ENCODE results near the gene EN1. TPM values are rescaled to one million over a fixed set of nuclear protein-coding genes. Genes with fewer than 3 reads are reported as not detected.

The EN1 gene
- total and polyA plus RNA-seq, 7 donors: 0.70 to 9.5 (median 1.1) TPM

GRCh38 chr2:118857677-118858484 is 10.4 kb upstream of the EN1 start:
- no peaks in the 10 kb centered on the region for H3K36me3 ChIP-seq (ENCODE audit: insufficient read depth in 1 of 2, low read depth in 1 of 2)
- ATAC-seq: no peak
- no peaks in the 10 kb centered on the region for H3K9me3 ChIP-seq
- 4 to 13% (median 9%) methylated on average over 50 to 52 of the region's 52 CpGs for WGBS, 3 donors
- no peak for TF ChIP-seq CTCF (IDR thresholded peaks at IDR 0.05)
- DNase-seq: no peak
- peaks cover 7% of the 10 kb centered on the region for H3K4me1 ChIP-seq
- peaks cover 0 to 84% (median 36%) of the 10 kb centered on the region in 3 donors for H3K27me3 ChIP-seq (ENCODE audit: insufficient read depth in 3 of 3, low read length in 2 of 3)
- no peak overlapping the region for H3K4me3 ChIP-seq
- no peak overlapping the region for H3K27ac ChIP-seq
- intact Hi-C loops (cut with DNase I): loop anchor here (2.0 to 5.0 kb wide), 2 partner anchors 95 to 811 kb away; no protein-coding TSS in a partner anchor

GRCh38 chr2:118856978-118857676 is 9.7 kb upstream of the EN1 start:
- Histone ChIP-seq H3K27ac (no peak overlapping the region), H3K4me3 (no peak overlapping the region), H3K9me3 (no peaks in the 10 kb centered on the region), H3K36me3 (ENCODE audit: insufficient read depth in 1 of 2, low read depth in 1 of 2) (no peaks in the 10 kb centered on the region), H3K4me1 (peaks cover 7% of the 10 kb centered on the region), H3K27me3 (ENCODE audit: insufficient read depth in 3 of 3, low read length in 2 of 3) (peaks cover 0 to 91% (median 36%) of the 10 kb centered on the region in 3 donors)
- intact Hi-C loops (cut with DNase I): loop anchor here (2.0 to 5.0 kb wide), 2 partner anchors 94 to 810 kb away; no protein-coding TSS in a partner anchor
- ATAC-seq (no peak), DNase-seq (no peak)
- no peak for TF ChIP-seq CTCF (IDR thresholded peaks at IDR 0.05)
- WGBS, 3 donors: 6 to 12% (median 12%) methylated on average over 50 of the region's 50 CpGs

- H3K4me1 ChIP-seq: peaks cover 7% of the 10 kb centered on the region
Observed at GRCh38 chr2:118856330-118856977, 9.0 kb upstream of the EN1 start.

More at GRCh38 chr2:118856330-118856977, 9.0 kb upstream of the EN1 start:
- Histone ChIP-seq H3K4me3 (no peak overlapping the region), H3K36me3 (ENCODE audit: insufficient read depth in 1 of 2, low read depth in 1 of 2) (no peaks in the 10 kb centered on the region), H3K9me3 (no peaks in the 10 kb centered on the region), H3K27ac (no peak overlapping the region), H3K27me3 (ENCODE audit: insufficient read depth in 3 of 3, low read length in 2 of 3) (peaks cover 0 to 96% (median 38%) of the 10 kb centered on the region in 3 donors)
- intact Hi-C loops (cut with DNase I): loop anchor here (2.0 to 5.0 kb wide), 2 partner anchors 94 to 809 kb away; no protein-coding TSS in a partner anchor
- ATAC-seq: no peak
- DNase-seq: no peak
- TF ChIP-seq CTCF (IDR thresholded peaks at IDR 0.05): no peak
- 12 to 26% (median 24%) methylated on average over 25 of the region's 25 CpGs for WGBS, 3 donors

All from psoas muscle (tissue), 8 donors.